Loucy (cell line): ENCODE data around the gene CEPT1.
"Not testable (repeated sequence)": the region's sequence is repeated elsewhere in the genome, so short reads cannot be mapped to it uniquely, and the experiment has no call there.

Experiments used
- CTCF ChIP-seq: fragments of 200-600 bp; sonication (generic); conservative IDR thresholded peaks from 2 replicates; pipeline ENCODE4 v1.5.1; 2014; ENCODE audit warnings: mild to moderate bottlenecking, antibody characterized with exemption, low read length
- EZH2phosphoT487 ChIP-seq: fragments of 200-600 bp; IDR thresholded peaks from 2 replicates; pipeline ENCODE4 v1.6.1; 2018; ENCODE audit warnings: antibody characterized with exemption, mild to moderate bottlenecking, moderate library complexity, borderline replicate concordance

GRCh38 chr1:111095421-111095820 lies 44.6 kb upstream of the CEPT1 start:
- TF ChIP-seq CTCF, EZH2phosphoT487: not testable (repeated sequence)
